Neural crest cell (in vitro differentiated cells): ENCODE results near the gene ARF3. TPM values are rescaled to one million over a fixed set of nuclear protein-coding genes. Genes with fewer than 3 reads are reported as not detected.

ENCODE experiments used
- DNase-seq: peaks from one replicate; pipeline ENCODE4 v3.0.0; 2021; ENCODE audit warnings: low read depth, mixed read lengths, low spot score
- H3K27ac Mint-ChIP-seq: one replicate; pipeline ENCODE4 v1.8.0; 2021; ENCODE audit warnings: mild to moderate bottlenecking, mixed read lengths; ENCODE audit not compliant: unreplicated experiment
- H3K27me3 Mint-ChIP-seq: 2 replicates; pipeline ENCODE4 v1.8.0; 2021; ENCODE audit warnings: low read depth, mild to moderate bottlenecking, mixed read lengths
- H3K36me3 Mint-ChIP-seq: 2 replicates; pipeline ENCODE4 v1.8.0; 2021; ENCODE audit warnings: low read depth, mild to moderate bottlenecking, mixed read lengths
- H3K4me1 Mint-ChIP-seq: 2 replicates; pipeline ENCODE4 v1.8.0; 2021; ENCODE audit warnings: mixed read lengths
- H3K4me3 Mint-ChIP-seq: one replicate; pipeline ENCODE4 v1.8.0; 2021; ENCODE audit warnings: mild to moderate bottlenecking, mixed read lengths
- H3K9me3 Mint-ChIP-seq: 2 replicates; pipeline ENCODE4 v1.8.0; 2021; ENCODE audit warnings: mixed read lengths
- total RNA-seq: library from RNA; stranded (reverse); gene quantifications from 2 replicates; pipeline ENCODE4 v1.2.1, GENCODE V29; 2021
- TF ChIP-seq, protein P1 (sequence below): fragments of 200-600 bp; sonication (generic); conservative IDR thresholded peaks from 2 replicates; pipeline ENCODE4 v1.5.0; 2021; ENCODE audit warnings: antibody characterized with exemption, mild to moderate bottlenecking

Gene ARF3
- total RNA-seq, 1 donor from 2014 or later, result 202 TPM

DNA sequence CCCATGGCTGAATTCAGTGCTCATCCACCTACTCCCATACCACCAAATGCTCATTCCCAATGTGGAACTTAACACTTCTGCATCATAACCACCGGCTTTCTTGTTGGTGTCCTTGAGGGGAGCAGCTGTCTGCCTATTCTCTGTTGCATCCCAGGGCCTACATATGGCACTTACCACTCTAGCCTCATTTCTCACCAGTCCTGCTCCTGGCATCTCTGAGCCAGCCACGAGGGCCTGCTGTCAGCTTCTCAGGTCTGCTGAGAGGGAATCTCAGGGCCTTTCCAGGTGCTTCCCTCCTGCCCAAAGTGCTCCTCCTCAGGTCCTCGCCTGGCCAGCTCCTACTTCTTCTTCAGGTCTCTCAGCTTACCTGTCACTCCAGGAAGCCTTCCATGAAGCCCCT, 67.6 kb downstream of the ARF3 start:
- Mint-ChIP-seq H3K27me3 (peaks cover 22% of the 10 kb centered on the region), H3K27ac (no peak overlapping the region), H3K36me3 (no peaks in the 10 kb centered on the region), H3K9me3 (no peaks in the 10 kb centered on the region), H3K4me1 (peaks cover 10% of the 10 kb centered on the region), H3K4me3 (no peak overlapping the region)
- no peak for DNase-seq
- TF ChIP-seq, protein P1, sequence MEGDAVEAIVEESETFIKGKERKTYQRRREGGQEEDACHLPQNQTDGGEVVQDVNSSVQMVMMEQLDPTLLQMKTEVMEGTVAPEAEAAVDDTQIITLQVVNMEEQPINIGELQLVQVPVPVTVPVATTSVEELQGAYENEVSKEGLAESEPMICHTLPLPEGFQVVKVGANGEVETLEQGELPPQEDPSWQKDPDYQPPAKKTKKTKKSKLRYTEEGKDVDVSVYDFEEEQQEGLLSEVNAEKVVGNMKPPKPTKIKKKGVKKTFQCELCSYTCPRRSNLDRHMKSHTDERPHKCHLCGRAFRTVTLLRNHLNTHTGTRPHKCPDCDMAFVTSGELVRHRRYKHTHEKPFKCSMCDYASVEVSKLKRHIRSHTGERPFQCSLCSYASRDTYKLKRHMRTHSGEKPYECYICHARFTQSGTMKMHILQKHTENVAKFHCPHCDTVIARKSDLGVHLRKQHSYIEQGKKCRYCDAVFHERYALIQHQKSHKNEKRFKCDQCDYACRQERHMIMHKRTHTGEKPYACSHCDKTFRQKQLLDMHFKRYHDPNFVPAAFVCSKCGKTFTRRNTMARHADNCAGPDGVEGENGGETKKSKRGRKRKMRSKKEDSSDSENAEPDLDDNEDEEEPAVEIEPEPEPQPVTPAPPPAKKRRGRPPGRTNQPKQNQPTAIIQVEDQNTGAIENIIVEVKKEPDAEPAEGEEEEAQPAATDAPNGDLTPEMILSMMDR, result no peak

Other genes with a start within 250 kb of the ARF3 start
- gene CCNT1, start 240.8 kb downstream of the ARF3 start, total RNA-seq, result 57.0 and 58.3 TPM in 2 replicates
- 79.5 and 81.0 TPM in 2 replicates for gene ADCY6, start 168.4 kb downstream of the ARF3 start, total RNA-seq
- gene CACNB3, start 139.0 kb downstream of the ARF3 start, total RNA-seq, result 57.4 and 59.7 TPM in 2 replicates
- gene DDX23, start 105.3 kb downstream of the ARF3 start, total RNA-seq, result 119 and 124 TPM in 2 replicates
- gene RND1, start 91.6 kb downstream of the ARF3 start, total RNA-seq, result 4.2 and 6.1 TPM in 2 replicates
- gene FKBP11, start 32.0 kb downstream of the ARF3 start, total RNA-seq, result 15.1 and 18.6 TPM in 2 replicates
- 1.3 and 1.8 TPM in 2 replicates for gene WNT10B, start 14.2 kb upstream of the ARF3 start, total RNA-seq
- 1.2 and 2.1 TPM in 2 replicates for gene WNT1, start 20.8 kb upstream of the ARF3 start, total RNA-seq
- gene DDN, start 41.9 kb upstream of the ARF3 start, total RNA-seq, result 0.51 and 0.64 TPM in 2 replicates
- 58.5 and 61.9 TPM in 2 replicates for gene PRKAG1, start 61.3 kb upstream of the ARF3 start, total RNA-seq
- 99.8 and 107 TPM in 2 replicates for gene KMT2D, start 103.3 kb upstream of the ARF3 start, total RNA-seq
- gene RHEBL1, start 112.5 kb upstream of the ARF3 start, total RNA-seq, result 1.2 and 2.1 TPM in 2 replicates
- gene DHH, start 137.3 kb upstream of the ARF3 start, total RNA-seq, result 1.5 TPM in 2 replicates
- 101 TPM in 2 replicates for gene LMBR1L, start 153.4 kb upstream of the ARF3 start, total RNA-seq
- gene TUBA1B, start 173.9 kb upstream of the ARF3 start, total RNA-seq, result 3,094 and 3,153 TPM in 2 replicates
- gene TUBA1A, start 231.6 kb upstream of the ARF3 start, total RNA-seq, result 1,729 and 1,742 TPM in 2 replicates